ENCODE data around the gene DNAJC28. TPM values are rescaled to one million over a fixed set of nuclear protein-coding genes. Genes with fewer than 3 reads are reported as not detected.

Gene DNAJC28
- total and polyA plus RNA-seq, 4 donors, result 0.83 to 3.2 (median 2.7) TPM

- Histone ChIP-seq H3K36me3 (ENCODE audit: control insufficient read depth in 4 of 4, insufficient read depth in 3 of 4, low read depth in 1 of 4, low read length in 3 of 4) (peaks cover 0 to 4% (median 1%) of the 10 kb centered on the region in 4 donors), H3K27me3 (ENCODE audit: control insufficient read depth in 4 of 4, insufficient read depth in 4 of 4, low read length in 3 of 4) (no peaks in the 10 kb centered on the region), H3K4me1 (ENCODE audit: control insufficient read depth in 4 of 4, insufficient read depth in 4 of 4, low read length in 3 of 4) (peaks cover 0 to 12% (median 10%) of the 10 kb centered on the region in 4 donors), H3K4me3 (ENCODE audit: low read depth in 1 of 3, low read length in 3 of 3) (no peak overlapping the region), H3K9ac (ENCODE audit: low read depth in 1 of 2, low read length in 2 of 2) (peak overlapping the region in 1 of 2 donors; percentile 14), H3K27ac (ENCODE audit: low read depth in 1 of 2, low read length in 2 of 2) (no peak overlapping the region), H3K9me3 (ENCODE audit: control insufficient read depth in 4 of 4, low read length in 3 of 4) (no peaks in the 10 kb centered on the region)
- 65% methylated on average over 6 of the region's 6 CpGs for WGBS
- no peak for DNase-seq (ENCODE audit: low spot score)
- TF ChIP-seq HNF4A (conservative IDR thresholded peaks at IDR 0.05), result no peak
- TF ChIP-seq YY1 (IDR thresholded peaks at IDR 0.05), result no peak
- no peak for TF ChIP-seq RAD21 (IDR thresholded peaks at IDR 0.05)
- no peak for TF ChIP-seq SP1 (IDR thresholded peaks at IDR 0.05)
- no peak for TF ChIP-seq NR2F2 (IDR thresholded peaks at IDR 0.05)
- TF ChIP-seq EGR1 (IDR thresholded peaks at IDR 0.05; ENCODE audit: low read depth in 2 of 2), result no peak
- TF ChIP-seq JUND (IDR thresholded peaks at IDR 0.05), result no peak
- TF ChIP-seq ZBTB33 (IDR thresholded peaks at IDR 0.05), result no peak
- no peak for TF ChIP-seq TAF1 (conservative IDR thresholded peaks at IDR 0.05)
These were observed 35.6 kb downstream of the DNAJC28 start for GRCh38 chr21:33455686-33456446.

- Histone ChIP-seq H3K4me1 (ENCODE audit: control insufficient read depth in 4 of 4, insufficient read depth in 4 of 4, low read length in 3 of 4) (peaks cover 0 to 16% (median 10%) of the 10 kb centered on the region in 4 donors), H3K4me3 (ENCODE audit: low read depth in 1 of 3, low read length in 3 of 3) (no peak overlapping the region), H3K27ac (ENCODE audit: low read depth in 1 of 2, low read length in 2 of 2) (no peak overlapping the region), H3K9me3 (ENCODE audit: control insufficient read depth in 4 of 4, low read length in 3 of 4) (no peaks in the 10 kb centered on the region), H3K27me3 (ENCODE audit: control insufficient read depth in 4 of 4, insufficient read depth in 4 of 4, low read length in 3 of 4) (no peaks in the 10 kb centered on the region), H3K9ac (ENCODE audit: low read depth in 1 of 2, low read length in 2 of 2) (no peak overlapping the region), H3K36me3 (ENCODE audit: control insufficient read depth in 4 of 4, insufficient read depth in 3 of 4, low read depth in 1 of 4, low read length in 3 of 4) (peaks cover 0 to 2% (median 0%) of the 10 kb centered on the region in 4 donors)
- no peak for TF ChIP-seq REST (IDR thresholded peaks at IDR 0.05)
- no peak for TF ChIP-seq JUND (IDR thresholded peaks at IDR 0.05)
- no peak for TF ChIP-seq NR2F2 (IDR thresholded peaks at IDR 0.05)
- no peak for TF ChIP-seq FOXA2 (IDR thresholded peaks at IDR 0.05)
- no peak for TF ChIP-seq GABPA (IDR thresholded peaks at IDR 0.05 in 1 of 2, conservative IDR thresholded peaks at IDR 0.05 in 1 of 2)
- no peak for TF ChIP-seq RAD21 (IDR thresholded peaks at IDR 0.05)
- no peak for TF ChIP-seq HNF4A (conservative IDR thresholded peaks at IDR 0.05)
- TF ChIP-seq HNF4G (IDR thresholded peaks at IDR 0.05), result no peak
- TF ChIP-seq FOXA1 (IDR thresholded peaks at IDR 0.05), result no peak
- no peak for TF ChIP-seq RXRA (IDR thresholded peaks at IDR 0.05)
- TF ChIP-seq CTCF (IDR thresholded peaks at IDR 0.05; ENCODE audit: low read depth, low read length, missing input control), result no peak
- no peak for TF ChIP-seq ZBTB33 (IDR thresholded peaks at IDR 0.05)
- TF ChIP-seq YY1 (IDR thresholded peaks at IDR 0.05), result no peak
- no peak for TF ChIP-seq SP1 (IDR thresholded peaks at IDR 0.05)
- TF ChIP-seq MAX (IDR thresholded peaks at IDR 0.05), result no peak
- TF ChIP-seq ATF3 (IDR thresholded peaks at IDR 0.05), result no peak
- no peak for TF ChIP-seq TAF1 (conservative IDR thresholded peaks at IDR 0.05)
- TF ChIP-seq EGR1 (IDR thresholded peaks at IDR 0.05; ENCODE audit: low read depth in 2 of 2), result no peak
- 97% methylated on average over 3 of the region's 3 CpGs for WGBS
- no peak for DNase-seq (ENCODE audit: low spot score)
These were observed 39.2 kb downstream of the DNAJC28 start for GRCh38 chr21:33452362-33452761.
